ENCODE measurements around the gene CHST8.
A peak's percentile ranks its signal among the peaks of the same experiment; 100 is the strongest.
"Not testable (repeated sequence)": the region's sequence is repeated elsewhere in the genome, so short reads cannot be mapped to it uniquely, and the experiment has no call there.

Gene CHST8

DNA sequence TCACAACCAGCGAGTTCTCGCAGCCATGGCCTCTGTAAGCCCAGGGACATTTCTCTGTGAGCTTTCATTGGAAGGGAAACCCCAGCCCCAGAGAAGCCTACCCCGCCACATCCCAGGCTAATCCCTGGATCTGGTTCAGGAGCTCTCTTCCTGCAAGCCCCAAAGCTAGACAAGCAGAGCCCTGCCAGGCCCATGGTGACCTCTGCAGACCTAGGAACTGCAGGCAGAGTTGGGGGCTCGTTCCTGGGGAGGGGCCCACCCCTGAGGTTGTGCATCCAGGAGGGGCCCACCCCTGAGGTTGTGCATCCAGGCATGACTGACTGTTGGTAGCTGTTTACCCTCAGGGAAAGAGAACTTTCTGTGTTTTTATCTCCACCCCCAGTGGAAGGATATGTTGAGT, 196.7 kb downstream of the CHST8 start:
- no peak for DNase-seq

DNA sequence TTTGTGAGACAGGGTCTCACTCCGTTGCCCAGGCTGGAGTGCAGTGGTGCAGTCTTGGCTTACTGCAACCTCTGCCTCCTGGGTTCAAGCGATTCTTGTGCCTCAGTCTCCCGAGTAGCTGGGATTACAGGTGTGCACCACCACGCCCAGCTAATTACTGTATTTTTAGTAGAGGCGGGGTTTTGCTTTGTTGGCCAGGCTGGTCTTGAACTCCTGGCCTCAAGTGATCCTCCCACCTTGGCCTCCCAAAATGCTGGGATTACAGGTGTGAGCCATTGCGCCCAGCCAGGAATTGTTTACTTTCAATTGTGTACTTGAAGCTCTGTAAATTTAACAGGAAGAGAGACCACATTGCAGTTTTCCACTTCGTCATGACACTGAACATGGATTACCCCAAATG, 197.3 kb downstream of the CHST8 start:
- DNase-seq: not testable (repeated sequence)

DNA sequence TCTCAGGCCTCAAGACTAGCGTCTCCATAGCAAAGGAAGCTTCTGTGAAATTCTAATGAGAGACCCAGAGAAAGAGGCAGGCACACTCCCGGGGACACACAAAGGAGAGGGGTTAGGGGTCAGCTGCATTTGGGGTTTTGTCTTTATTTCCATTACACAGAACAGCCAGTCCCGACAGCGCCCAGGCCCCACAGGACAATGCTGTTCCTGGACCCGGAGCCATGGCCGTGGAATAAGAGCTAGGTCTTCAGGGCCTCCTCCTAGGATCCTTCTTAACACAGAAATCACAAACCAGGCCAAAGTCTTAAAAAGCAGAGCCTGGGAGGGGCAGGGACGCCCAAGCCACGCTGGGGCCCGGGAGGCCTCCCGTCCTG, 197.7 kb downstream of the CHST8 start:
- DNase-seq: no peak

DNA sequence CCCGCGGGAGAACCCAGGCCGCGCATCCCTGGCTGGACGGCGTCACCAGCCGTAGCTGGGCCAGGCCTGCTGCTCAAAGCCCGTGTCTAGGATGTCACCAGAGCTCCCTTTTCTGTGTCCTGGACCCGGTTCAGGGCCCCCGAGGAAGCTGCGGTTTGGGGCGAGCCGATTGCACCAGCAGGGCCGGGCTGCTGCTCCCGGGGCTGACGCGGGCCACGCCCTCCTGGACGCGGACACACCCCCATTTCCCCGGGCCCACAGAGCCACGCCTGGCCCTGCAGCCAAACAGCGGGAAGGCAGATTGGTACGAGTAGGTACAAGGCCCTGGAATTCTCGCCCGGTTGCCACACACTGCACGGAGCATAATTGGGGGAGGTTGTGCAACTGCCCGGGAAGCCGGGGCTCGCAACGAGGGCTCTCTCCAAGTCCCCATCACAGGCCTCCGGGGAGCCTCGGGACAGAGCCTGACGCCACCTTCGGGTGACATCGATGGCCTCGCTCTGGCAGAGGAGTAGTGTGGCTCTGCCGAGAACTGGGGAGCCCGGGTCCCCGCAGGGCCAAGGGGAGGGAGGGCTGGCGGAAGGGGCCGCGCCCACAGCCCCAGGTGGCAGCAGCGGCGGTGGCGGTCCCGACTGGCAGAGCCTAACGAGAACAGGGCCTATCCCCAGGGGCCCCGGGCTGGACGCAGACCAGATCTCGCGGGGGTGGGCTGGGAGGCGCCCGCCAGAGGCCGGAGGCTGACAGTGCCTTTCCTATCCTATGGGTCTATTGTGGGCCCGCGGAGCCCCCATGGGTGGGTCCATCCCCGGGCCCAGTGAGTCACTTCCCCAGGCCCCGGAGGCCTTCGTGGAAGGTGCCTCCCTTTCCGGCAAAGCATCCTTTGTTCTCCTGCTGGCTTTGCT, 198.4 kb downstream of the CHST8 start:
- DNase-seq: peak; percentile 86

DNA sequence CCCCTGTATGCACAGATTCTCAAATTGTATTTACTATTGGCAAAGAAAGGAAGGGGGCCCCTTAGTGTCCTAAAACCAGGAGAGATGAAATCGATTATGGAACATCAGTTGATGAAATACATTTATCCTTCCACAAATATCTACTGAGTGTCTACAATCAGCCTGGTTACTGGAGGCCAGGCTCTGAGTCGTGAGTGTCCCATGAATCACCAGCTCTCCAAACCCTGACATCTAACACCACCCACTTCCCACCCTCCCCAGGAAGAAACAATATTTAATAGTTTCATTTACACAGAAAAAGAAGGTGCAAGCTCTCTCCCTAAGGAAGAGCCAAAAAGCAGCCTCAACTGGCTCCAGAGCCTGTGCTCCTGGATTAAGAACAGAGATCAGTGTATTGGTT, 200.1 kb downstream of the CHST8 start:
- no peak for DNase-seq

Measured in NCI-H2227 treated with DMSO at 0.1 percent for 48 hours (cell line).